ENCODE measurements around the gene HDAC7.
"Not testable (repeated sequence)": the region's sequence is repeated elsewhere in the genome, so short reads cannot be mapped to it uniquely, and the experiment has no call there.

Gene HDAC7

GRCh38 chr12:47849261-47849660 lies 29.6 kb upstream of the HDAC7 start:
- no peak for DNase-seq (ENCODE audit: low spot score)

GRCh38 chr12:47848853-47849252 lies 29.1 kb upstream of the HDAC7 start:
- DNase-seq (ENCODE audit: low spot score) = no peak

DNA sequence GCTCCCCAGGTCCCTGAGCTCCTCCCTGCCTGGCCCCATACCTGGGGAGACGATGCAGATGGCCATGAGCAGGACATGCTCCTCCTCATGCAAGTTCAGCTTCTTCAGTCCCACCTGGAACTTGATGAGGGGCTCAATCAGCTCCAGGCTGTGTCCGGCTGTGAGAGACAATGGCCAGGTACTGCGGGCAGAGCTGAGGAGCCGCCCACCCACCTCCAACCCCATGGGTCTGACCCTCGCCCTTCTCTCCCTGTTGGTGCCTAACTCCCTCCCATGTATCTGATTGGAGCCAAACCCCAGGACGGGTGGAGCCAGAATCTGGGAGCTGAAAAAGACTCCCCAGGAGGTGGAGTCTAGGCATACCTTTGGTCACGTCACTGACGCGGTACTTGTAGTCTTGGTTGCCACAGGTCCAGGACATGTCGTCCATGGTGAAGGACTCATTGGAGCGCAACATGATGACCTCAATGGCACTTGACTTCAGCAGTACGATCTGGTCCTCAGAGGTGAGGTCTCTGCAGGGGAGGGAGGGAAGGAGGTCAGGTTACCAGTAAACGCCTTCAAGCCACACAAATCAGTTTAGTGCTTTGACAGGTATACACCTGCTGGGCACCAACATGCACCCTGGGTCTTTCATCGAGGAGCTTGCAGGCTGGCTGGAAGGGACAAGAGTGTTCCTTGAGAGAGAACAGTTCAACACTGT lies 26.7 kb upstream of the HDAC7 start:
- DNase-seq (ENCODE audit: low spot score) = no peak

DNA sequence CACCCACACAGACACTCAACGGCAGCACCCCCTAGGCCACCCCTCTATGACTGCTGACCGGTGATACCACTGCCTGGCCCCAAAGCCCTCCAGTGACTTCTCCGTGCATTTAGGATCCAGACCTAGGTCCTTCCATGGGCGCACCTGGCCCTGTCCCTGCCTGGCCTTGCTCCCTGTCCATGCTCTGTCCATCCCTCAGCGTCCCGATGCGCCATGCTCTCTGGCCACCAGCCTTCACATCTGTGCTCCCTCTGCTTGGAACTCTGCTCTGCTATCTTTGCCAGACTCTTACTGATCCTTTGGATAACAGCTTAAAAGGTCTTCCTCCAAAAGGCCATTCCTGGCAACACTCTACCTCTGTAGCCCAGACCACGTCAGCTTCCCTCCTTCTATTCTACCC lies 25.4 kb upstream of the HDAC7 start:
- no peak for DNase-seq (ENCODE audit: low spot score)

GRCh38 chr12:47844264-47845019 lies 24.7 kb upstream of the HDAC7 start:
- no peak for DNase-seq (ENCODE audit: low spot score)

GRCh38 chr12:47843226-47843980 lies 23.7 kb upstream of the HDAC7 start:
- DNase-seq (ENCODE audit: low spot score) = no peak

DNA sequence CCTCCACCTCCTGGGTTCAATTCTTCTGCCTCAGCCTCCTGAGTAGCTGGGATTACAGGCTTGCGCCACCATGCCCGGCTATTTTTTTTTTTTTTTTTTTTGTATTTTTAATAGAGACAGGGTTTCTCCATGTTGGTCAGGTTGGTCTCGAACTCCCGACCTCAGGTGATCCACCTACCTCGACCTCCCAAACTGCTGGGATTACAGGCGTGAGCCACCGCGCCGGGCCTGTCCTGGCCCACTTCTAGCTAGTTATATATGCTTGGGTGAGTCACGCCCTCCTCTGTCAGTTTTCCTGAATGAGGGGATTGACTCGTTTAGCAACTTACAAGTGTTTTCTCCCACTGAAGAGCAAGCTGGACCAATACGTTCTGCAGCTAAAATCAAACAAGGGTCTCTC lies 22.8 kb upstream of the HDAC7 start:
- not testable (repeated sequence) for DNase-seq (ENCODE audit: low spot score)

GRCh38 chr12:47841910-47842309 lies 22.2 kb upstream of the HDAC7 start:
- DNase-seq (ENCODE audit: low spot score) = no peak

- no peak for DNase-seq (ENCODE audit: low spot score)
Observed at GRCh38 chr12:47841501-47841900, 21.8 kb upstream of the HDAC7 start.

DNA sequence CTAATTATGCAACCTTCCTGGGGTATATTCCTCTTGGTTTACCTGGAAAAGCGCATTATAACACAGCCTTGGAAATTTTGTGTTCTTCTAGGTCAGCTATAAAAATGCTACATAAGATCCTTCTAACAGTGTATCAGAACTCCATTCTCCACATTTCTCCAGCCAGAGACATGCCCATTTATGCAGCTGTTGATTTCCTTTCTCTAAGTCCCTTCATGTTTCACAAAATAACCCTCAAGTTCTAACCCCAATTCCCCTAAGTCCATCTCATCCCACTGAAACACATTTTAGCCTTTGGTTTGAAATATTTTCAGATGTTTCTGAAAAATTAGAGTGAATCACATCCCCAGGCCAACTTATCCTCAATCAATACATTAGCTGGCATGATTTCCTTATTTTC lies 20.9 kb upstream of the HDAC7 start:
- DNase-seq (ENCODE audit: low spot score) = no peak

DNA sequence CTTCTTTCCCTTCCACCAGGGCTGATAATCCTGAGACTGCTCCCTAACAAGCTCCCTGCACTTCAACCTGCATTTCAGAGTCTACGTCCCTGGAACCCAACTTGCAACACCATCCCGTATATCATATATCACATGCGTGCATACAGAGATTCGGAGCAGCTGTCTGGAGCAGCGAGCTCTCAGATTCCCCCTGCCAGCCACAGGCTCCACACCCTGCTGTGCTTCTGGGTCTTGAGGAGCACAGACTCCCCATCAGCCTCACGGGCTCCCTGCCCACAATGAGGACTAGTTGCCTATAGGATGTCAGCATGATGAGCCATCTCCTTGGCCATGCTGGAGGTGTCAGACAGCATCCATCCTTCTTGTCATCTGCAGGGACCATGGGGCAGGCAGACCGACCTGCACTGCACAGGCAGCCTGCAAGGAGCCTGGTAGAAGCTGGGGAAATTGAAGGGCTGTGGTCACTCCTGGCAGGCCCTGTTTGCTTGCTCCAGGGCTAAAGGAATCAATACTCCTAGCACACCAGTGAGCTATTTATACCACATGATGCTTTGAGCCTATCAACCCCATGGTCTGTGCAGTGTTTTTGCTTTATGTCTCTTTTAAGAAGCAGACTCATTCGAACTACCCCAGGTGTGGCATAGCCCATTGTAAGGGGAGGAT lies 19.6 kb upstream of the HDAC7 start:
- DNase-seq (ENCODE audit: low spot score) = no peak

- peak; percentile 39 for DNase-seq (ENCODE audit: low spot score)
Observed at GRCh38 chr12:47838286-47838931, 18.7 kb upstream of the HDAC7 start.

GRCh38 chr12:47837190-47838171 lies 17.8 kb upstream of the HDAC7 start:
- peak; percentile 74 for DNase-seq (ENCODE audit: low spot score)

- no peak for DNase-seq (ENCODE audit: low spot score)
Observed at GRCh38 chr12:47835831-47836155, 16.1 kb upstream of the HDAC7 start.

DNA sequence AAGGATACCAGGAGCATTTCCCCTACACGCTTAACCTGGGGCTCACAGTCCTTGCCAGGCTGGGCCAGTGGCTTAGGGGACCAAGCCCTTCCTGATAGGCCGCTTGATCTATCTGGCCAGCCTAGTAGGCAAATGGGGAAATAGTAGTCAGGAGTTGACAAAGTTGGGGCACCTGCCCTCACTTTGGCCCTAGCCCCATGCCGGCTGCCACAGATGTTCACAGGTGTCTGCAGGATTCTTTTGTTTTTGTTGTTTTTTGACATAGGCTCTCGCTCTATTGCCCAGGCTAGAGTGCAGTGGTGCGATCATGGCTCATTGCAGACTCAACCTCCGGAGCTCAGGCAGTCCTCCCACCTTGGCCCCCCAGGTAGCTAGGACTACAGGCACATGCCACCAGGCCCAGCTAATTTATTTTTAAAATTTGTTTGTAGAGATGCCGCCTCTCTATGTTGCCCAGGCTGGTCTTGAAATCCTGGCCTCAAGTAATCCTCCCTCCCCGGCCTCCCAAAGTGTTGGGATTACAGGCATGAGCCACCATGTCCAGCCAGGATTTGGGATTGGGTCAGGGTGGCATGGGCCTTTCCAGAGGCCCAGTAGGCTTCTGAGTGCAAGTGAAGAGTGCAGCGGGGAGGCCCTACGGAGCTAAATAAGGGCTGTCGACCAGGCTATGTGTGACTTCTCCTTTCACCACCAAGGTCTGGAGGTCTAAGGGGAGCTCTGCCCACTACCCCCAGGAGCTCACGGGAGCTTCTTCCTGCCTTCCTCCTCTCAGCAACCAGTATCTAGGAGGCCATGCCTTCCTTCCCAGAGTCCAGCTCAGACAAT lies 15.5 kb upstream of the HDAC7 start:
- no peak for DNase-seq (ENCODE audit: low spot score)

GRCh38 chr12:47834199-47834903 lies 14.6 kb upstream of the HDAC7 start:
- DNase-seq (ENCODE audit: low spot score) = no peak

GRCh38 chr12:47833591-47834012 lies 13.9 kb upstream of the HDAC7 start:
- DNase-seq (ENCODE audit: low spot score) = no peak

- peak; percentile 59 for DNase-seq (ENCODE audit: low spot score)
Observed at GRCh38 chr12:47832263-47832933, 12.7 kb upstream of the HDAC7 start.

GRCh38 chr12:47829584-47829983 lies 9.9 kb upstream of the HDAC7 start:
- no peak for DNase-seq (ENCODE audit: low spot score)
